NCI-H748 treated with DMSO at 0.1 percent for 48 hours (cell line): ENCODE results near the gene METTL15.
A peak's percentile ranks its signal among the peaks of the same experiment; 100 is the strongest.
"Not testable (repeated sequence)": the region's sequence is repeated elsewhere in the genome, so short reads cannot be mapped to it uniquely, and the experiment has no call there.

Experiments used
- DNase-seq: peaks from one replicate; lab custom pipeline; 2025; lab: John Stamatoyannopoulos, UW

METTL15 gene

GRCh38 chr11:28110108-28110820 lies 2.1 kb downstream of the METTL15 start:
- DNase-seq: peak; percentile 51

DNA sequence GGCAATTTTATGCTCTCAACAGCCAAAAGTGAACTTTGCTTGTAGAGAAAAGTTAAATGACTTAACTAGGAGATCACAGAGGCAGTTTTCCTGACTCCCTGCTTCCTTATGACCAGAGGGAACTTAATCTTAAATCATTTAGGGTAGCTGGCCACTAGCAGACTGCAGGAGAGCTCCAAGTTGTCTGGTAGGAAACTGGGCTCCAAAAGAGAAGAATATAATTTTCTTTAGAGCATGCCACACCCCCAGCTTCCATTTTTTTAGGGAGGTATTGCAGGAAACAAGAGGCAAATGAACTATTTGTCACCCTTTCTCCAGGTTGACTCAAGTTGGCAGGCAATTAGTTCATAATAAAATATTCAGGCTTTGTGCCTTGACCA lies 2.6 kb downstream of the METTL15 start:
- DNase-seq: no peak

DNA sequence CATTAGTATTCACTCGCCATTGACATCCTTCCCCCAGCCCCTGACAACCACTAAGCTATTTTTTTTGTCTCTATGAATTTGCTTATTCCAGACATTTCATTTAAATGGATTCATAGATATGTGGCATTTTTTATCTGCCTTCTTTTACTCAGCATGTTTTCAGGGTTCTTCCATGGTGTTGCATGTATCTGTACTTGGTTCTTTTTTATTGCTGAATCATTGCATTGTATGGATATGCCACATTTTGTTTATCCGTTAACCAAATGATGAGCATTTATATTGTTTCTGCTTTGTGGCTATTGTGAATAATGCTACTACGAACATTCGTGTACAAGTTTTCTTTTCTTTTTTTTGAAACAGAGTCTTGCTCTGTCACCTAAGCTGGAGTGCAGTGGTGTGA lies 5.9 kb downstream of the METTL15 start:
- DNase-seq: no peak

DNA sequence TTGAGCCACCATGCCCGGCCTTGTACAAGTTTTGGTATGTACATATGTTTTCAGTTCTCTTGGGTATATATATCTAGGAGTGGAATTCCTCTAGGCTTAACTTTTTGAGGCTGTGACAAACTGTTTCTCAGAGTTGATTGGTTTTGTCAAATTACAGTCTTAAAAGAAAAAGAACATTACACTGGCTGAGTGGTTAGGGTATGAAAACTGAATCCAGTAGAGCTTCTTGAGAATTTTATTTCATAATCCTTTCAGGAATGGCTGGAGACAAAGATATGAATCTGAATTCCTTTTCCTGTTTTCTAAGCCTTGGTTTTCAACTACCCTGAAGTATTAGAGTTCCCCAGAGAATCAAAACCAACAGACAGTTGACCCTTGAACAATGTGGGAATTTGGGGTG lies 6.5 kb downstream of the METTL15 start:
- no peak for DNase-seq

GRCh38 chr11:28117712-28118111 lies 9.5 kb downstream of the METTL15 start:
- no peak for DNase-seq

DNA sequence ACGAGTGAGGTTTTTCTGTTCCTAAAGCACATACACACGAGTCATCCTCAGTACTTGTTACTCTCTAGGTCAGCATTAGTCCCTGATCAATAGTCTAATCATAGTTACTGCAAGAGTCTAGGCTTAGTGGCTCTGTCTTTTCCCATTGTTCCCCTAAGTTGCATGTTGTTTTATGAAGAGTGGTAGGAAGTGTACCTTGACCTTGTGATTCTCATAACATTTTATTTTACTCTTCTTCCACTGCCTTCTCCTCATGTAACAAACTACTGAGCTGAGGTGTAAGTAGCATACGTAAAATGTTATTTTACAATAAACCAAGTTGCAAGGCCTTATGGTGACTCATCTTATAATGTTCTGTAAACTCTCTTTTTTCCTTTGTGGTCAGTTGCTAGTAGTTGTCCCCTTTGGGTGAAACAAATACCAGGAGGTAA lies 15.0 kb downstream of the METTL15 start:
- no peak for DNase-seq

DNA sequence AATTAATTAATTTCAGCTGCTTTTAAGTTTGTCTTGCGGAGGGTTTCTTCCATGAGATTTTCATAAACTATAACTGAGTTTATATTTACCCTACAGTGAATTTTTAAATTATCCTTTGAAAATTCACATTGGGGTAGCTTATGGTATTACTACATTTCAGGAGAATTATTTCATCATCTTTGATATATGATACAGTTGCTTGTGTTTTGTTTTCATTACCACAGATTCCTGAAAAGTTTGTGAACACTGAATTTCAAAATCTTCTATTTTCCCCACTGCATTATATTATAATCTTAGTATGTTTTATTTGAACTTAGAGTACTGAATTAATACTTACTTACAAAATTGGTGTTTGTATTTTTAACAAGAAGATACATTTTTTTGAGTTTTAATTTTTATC lies 24.4 kb downstream of the METTL15 start:
- no peak for DNase-seq

GRCh38 chr11:28133146-28133545 lies 25.0 kb downstream of the METTL15 start:
- no peak for DNase-seq

DNA sequence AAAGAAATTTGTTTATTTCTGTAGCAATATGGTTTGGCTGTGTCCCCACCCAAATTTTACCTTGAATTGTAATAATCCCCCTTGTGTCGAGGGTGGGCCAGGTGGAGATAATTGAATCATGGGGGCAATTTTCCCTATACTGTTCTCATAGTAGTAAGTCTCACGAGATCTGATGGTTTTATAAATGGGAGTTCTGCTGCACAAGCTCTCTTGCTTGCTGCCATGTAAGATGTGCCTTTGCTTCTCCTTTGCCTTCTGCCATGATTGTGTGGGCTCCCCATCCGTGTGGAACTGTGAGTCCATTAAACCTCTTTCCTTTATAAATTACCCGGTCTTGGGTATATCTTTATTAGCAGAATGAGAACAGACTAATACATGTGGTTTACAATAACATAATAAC lies 28.0 kb downstream of the METTL15 start:
- not testable (repeated sequence) for DNase-seq

- no peak for DNase-seq
Measured at GRCh38 chr11:28137366-28137765, 29.2 kb downstream of the METTL15 start.

DNA sequence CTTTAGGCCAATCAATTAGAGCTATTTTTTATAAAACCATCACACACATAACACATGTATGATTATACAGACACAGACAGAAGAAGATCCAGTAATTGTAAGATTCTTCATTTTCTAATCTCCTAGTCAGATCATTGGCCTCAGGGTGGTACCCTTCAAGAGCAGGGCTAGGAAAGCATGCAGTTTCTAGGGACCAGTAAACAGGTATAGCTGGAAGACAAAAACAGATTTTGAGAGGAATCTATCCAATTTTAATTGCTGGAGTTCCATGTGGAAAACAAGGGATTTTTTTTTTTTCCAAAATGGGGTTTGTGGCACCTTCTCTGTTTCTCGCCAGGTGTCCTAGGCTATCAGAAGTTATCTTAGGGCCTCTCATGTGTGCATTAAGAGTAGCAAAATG lies 29.6 kb downstream of the METTL15 start:
- no peak for DNase-seq

DNA sequence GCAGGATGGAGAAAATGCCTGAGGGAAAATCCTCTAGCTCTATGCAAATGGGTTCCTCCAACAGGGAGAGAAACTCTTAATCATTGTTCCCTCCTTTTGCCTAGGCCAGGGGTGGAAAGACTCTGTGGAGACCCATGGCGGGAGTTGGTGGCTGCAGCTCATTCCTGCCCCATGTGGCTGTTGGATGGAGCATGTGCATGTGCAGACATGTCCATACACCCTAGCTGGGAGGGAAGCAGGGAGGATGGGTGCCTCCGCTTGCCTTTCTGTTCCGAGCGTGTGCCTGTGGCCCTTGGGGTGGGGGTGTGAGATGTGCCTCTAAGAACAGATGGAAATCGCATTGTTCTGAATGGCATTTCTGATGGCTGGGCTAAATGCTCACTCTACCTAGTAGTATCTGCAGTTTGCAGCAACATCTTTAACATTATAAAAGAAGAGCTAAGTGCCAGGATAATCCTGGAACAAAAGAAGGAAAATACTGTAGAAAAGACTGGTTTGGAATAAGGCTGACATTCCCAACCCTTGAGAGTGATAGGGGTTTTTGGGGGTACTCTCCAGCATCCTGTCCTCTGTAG lies 31.7 kb downstream of the METTL15 start:
- DNase-seq: no peak

DNA sequence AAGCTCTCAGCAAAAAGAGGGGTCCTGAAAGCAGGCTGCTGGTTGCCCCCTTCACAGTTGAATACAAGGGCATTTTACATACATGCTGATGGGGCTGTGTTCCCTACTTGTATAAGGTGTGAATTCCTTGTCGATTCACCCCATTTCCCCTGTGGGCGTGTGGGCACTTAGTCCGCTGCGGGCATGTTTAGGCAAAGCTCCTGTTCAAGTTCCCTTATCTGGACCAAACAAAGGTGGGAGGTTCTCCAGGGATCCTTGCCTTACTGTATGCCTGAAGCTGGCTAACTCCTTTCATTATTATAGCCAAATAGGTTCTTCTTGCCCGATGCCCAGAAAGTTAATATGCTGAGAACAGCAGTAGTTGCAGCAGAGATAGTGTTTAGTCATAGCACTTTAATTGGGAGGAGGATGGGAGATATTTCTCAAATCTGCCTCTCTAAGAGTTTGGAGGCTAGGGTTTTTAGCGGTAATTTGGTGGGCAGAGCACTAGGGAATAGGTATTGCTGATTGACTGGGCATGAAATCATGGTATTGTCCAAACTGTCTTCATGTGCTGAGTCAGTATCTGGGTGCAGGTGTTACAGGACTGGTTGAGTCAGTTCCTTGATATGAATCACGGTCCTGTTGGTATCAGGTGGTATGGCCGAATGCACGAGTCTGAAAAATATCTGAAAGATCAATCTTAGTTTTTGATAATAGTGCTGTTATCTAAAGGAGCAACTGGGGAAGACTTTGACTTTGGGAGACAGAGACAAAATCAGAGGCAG lies 32.7 kb downstream of the METTL15 start:
- DNase-seq: no peak

DNA sequence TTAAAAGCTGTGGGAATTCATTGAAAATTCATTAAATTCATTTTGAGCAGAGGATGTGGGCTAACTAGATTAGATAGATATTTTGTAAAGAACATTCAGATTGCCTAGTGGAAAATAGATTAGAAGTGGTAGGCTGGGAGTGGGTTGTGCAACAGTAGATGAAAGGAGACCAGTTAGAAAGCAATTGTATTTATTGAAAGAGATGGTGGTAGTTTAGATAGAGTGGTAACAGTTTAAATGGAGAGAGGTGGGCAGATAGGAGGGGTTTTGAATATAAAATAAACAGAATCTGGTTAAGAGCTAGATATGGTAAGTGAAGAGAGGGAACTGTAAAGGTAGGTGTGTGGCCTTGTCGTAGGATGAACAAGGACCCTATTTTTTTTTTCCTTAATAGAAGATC lies 34.5 kb downstream of the METTL15 start:
- DNase-seq: no peak

- DNase-seq: no peak
Measured at GRCh38 chr11:28144808-28145207, 36.6 kb downstream of the METTL15 start.

- DNase-seq: no peak
Measured at GRCh38 chr11:28146123-28146751, 38.0 kb downstream of the METTL15 start.

GRCh38 chr11:28152743-28153142 lies 44.6 kb downstream of the METTL15 start:
- DNase-seq: no peak

DNA sequence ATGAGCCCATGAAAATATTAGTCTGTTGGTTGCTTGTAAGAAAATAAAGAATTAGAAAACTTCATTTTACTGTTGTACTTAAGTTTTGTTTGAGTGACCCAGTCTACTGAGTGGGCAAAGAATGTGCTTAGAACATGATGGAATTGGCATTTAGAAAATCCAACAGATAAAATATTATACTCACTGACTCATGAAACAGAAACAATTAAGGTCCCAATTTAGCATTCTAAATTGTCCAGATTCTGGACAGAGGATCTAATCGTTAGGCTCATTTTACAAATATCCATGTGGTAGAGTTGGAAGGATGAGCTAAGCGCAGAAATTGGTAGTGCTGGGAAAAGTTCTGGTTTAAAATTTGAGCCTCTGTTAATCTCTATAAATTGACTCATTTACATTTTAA lies 45.4 kb downstream of the METTL15 start:
- no peak for DNase-seq

DNA sequence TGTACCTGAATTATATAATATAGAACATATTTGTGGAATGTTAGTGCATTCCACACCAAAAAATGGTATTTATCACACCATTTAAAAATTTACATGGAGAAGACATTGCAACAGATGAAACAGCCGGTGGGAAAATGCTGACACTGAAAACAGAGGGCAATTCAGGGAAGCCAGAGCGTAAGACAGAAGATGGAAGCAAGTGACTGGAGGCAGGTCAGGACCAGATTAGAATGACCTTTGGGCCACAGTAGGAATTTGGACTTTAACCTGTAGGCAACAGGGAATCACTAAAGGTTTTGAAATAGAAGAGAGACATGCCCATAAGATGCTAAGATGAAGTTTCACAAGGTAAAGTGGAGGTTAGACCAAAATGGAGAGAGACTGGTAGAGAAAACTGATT lies 60.5 kb downstream of the METTL15 start:
- DNase-seq: no peak

DNA sequence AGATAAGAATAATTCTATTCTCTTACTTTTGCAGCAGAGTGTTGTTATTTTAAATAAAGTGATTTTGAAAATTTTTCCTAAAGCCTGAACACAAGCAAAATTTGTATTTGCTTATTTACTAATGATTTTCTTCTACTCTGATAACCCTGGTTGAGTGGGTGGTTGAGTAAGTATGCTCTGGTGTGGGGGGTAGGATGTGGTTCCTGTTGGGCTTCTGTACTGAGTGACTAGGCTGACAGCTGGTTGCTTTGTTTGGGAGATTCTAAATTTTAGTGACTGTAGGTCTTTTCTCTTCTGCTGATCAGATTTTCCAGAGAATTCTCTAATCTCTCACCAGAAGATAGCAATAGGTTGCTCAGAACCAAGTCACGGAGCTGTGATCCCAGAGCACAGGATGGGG lies 61.6 kb downstream of the METTL15 start:
- DNase-seq: no peak

DNA sequence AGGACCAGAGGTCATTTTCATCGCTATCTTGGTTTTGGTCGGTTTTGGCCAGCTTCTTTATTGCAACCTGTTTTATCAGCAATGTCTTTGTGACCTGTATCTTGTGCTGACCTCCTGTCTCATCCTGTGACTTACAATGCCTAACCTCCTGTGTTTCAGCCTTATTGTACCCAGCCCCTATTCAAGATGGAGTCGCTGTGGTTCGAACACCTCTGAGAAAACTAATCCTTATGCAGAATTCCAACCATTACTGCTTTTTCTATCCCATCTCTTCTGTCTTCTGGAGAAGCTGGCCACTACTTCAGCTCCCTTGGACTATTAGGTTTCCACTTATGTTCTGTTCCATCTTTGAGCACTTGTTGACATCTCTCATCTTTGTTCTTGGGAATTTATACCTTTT lies 62.6 kb downstream of the METTL15 start:
- DNase-seq: no peak

DNA sequence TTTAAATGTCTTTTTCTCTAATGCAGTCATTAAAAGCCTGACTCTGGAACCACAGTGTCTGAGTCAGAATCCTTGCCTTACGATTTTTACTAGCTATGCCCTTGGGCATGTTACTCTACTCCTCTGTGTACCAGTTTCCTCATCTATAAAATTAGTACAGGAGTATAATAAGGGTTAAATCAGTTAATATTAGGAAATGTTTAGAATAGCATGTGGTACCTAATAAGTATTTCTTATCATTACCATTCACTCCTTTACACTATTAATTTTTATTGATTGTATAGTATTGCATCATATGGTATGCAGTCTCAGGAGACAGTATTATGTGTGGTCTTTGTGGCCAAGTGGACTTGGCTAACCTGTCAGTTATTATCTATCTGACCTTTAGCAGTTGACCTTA lies 68.2 kb downstream of the METTL15 start:
- no peak for DNase-seq

DNA sequence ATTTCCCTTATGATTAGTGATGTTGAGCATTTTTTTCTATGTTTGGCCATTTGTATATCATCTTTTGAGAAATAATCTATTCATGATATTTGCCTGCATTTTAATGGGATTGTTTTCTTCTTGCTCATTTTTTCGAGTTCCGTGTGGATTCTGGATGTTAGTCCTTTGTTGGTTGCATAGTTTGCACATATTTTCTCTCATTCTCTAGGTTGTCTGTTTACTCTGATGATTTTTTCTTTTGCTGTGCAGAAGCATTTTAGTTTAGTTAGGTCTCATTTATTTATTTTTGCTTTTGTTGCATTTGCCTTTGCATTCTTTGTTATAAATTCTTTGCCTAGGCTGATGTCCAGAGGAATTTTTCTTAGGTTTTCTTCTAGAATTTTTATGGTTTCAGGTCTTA lies 87.3 kb downstream of the METTL15 start:
- DNase-seq: no peak
